ENCODE results near the gene HSD17B3.

Gene HSD17B3

DNA sequence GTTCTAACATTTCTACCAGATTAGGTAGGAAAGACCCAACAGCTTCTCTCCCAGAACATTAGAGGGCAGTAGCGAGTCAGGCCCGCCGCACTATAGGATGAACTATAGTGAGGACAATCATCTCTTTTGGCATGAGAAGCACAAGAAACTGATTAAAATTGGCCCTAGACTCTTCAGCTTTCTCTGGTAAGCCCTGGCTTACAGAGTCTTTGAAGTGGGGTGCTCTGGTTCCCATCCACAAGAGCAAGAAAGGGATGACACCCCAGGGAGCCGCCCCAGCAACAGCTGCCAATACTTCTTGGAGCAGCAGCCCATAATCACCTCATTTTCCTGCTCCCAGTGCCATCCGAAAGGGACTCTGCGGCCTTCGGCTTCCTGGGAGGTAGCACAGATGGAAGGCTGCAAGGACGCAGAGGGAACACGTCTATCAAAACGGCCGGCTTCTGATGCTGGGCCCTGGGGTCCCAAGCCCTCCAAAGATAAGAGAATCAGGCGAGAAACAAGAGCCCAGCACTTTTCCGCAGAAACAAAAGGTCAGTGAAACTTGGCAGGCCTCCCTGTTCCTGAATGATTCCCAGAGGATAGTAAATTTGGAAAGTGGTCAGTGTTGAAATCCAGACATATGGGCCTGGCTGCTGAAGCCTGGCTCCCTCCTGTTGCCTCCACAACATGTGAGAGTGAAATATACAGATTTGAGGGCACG is 69.3 kb downstream of the HSD17B3 start:
- DNase-seq: peak; percentile 23

DNA sequence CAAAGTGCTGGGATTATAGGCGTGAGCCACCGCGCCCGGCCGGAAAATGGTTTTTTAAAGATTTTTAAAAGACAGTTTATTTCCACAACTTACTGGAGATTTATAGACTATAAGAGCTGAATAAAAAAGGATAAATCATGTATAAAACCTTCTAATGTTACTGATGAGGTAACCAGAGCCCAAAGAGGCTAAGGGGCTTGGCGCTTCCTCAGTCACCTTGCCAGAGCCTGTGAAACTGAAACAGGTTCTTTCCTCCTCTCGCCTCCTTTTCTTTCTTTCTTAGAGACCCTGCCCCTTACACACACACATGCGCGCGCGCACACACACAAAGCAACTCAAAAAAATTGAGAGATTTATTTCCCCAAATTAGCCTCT is 69.8 kb downstream of the HSD17B3 start:
- DNase-seq: no peak

- DNase-seq: no peak
These were observed 72.0 kb downstream of the HSD17B3 start for GRCh38 chr9:96230002-96230401.

GRCh38 chr9:96222132-96222531 is 79.8 kb downstream of the HSD17B3 start:
- no peak for DNase-seq

- DNase-seq: no peak
These were observed 82.1 kb downstream of the HSD17B3 start for GRCh38 chr9:96219900-96220257.

- peak; percentile 53 for DNase-seq
These were observed 82.7 kb downstream of the HSD17B3 start for GRCh38 chr9:96219026-96219899.

DNA sequence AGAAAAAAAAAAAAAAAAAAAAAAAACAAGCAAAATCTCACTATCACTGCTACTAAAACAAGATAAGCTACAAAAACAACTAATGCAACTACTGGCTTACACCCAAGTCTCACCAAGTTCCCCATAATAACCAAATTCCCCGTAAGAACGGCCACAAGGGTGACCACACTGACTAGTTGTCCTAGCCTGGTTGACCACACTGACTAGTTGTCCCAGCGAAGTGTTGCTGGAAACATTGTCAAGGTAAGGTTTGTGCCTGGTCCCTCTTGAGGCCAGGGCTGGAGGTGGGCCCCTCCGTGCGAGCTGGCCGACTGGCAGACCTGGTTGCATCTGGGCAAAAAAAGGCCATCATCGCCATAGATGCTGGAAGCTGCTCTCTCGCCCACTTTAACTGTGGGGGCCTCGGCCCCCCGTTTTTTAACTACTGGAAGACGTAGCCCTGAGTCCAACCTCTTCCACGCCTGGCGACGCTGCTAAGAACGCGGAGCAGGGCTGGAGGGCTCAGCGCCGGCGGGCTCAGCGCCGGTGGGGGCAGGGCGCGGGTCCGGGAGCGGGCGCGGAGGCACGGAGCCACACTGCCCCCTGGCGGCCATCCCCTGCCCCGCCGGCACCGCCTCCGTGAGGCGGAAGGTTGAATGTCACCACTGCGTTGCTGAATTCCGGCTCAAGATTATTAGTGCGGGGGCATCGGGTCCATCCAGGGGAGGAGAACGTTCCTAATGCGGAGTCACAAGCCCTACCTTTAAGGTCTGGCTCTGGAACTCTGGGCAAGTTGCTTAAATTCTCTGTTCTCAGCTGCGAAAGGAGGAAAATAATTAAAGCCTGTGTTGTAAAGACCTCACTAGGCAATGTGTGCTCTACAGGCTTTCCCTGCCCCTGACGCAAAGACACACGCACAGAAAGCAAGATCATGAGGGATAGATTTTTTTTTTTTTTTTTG is 84.0 kb downstream of the HSD17B3 start:
- DNase-seq: peak; percentile 82

GRCh38 chr9:96217294-96217707 is 84.7 kb downstream of the HSD17B3 start:
- DNase-seq: no peak

GRCh38 chr9:96216583-96216982 is 85.4 kb downstream of the HSD17B3 start:
- DNase-seq: no peak

DNA sequence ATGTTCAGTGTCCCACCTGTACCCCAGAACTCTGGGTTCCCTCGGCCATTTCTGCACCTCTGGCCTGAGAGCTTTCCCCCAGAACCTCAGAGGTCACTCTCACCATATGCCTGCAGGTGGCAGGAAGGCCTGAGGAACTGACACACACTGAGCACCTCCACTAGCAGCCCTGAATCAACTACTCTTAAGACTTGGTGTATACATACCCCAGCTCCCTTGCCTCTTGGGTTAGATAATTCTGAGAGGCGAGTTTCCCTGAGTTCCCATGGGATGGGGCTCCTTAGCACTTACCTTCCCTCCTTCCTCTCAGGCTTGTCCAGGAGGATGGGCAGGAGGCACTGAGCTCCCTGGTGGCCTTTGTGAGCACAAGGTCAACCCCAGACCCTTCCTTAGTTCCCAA is 86.1 kb downstream of the HSD17B3 start:
- DNase-seq: no peak

GRCh38 chr9:96214635-96215034 is 87.3 kb downstream of the HSD17B3 start:
- DNase-seq: no peak

- DNase-seq: no peak
These were observed 92.3 kb downstream of the HSD17B3 start for GRCh38 chr9:96209407-96210271.

GRCh38 chr9:96206156-96206751 is 95.7 kb downstream of the HSD17B3 start:
- no peak for DNase-seq

DNA sequence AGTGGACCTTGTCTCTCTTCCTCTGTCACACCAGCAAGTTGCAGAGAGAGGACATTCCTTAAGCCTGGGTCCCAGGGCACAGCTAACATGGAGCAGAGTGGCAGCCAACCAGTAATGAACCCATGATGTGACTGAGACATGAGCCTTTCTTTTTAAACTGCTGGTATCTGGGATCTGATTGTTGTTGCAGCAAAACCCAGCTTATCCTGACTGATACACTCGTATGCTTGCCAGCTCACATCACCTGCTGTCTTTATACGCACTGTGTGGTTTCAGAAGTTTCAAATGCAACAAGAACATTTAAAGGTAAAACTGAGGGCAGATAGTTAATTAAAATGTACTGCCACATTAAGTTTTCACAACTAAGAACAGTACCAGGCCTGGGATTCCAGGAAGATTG is 97.1 kb downstream of the HSD17B3 start:
- no peak for DNase-seq

- no peak for DNase-seq
These were observed 98.0 kb downstream of the HSD17B3 start for GRCh38 chr9:96203867-96204501.

- DNase-seq: no peak
These were observed 98.8 kb downstream of the HSD17B3 start for GRCh38 chr9:96202971-96203780.

DNA sequence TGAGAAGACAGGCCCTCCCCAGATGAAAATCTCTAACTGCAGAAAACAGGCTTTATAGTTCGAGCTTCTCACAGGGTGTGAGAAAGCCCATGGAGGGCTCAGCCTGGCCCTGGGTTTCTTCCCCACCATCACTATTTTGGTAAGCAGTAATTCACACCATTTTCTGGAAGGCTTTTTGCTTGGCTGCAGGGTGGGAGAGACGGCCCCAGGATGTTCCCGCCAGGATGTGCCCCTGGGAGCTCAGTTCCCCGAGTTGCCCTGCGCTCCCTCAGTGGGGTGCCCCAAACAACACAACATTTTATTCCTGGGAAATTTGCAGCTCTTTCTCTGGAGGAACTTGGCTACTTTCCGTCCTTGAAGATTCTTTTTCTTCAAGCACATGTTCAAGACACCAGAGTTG is 100.8 kb downstream of the HSD17B3 start:
- no peak for DNase-seq

GRCh38 chr9:96199006-96199405 is 103.0 kb downstream of the HSD17B3 start:
- DNase-seq: no peak

DNA sequence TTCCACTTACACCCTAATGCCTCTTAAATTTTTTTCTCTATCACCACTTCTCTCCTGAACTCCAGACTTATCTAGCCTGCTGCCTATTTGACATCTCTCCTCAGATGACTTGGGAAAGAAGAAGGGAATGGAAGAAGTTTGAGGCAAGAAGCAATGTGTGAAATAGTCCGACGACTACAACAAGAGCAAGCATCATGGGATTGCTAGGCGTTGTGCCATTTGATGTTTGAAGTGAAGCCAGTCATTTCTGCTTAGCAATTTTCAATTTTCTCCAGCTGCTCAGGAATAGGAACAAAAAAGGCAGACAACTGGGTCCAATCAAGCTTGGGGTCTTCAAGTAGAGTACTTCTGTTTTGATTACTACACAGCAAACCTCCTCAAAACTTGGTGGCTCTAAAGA is 106.4 kb downstream of the HSD17B3 start:
- DNase-seq: no peak

GRCh38 chr9:96193236-96193755 is 108.7 kb downstream of the HSD17B3 start:
- no peak for DNase-seq

All from stimulated activated CD4-positive, alpha-beta T cell treated with anti-CD3 and anti-CD28 coated beads, Interleukin-4, amount 100 ng/mL, for 1 hour (primary cell).